ENCODE measurements around the gene SRSF9. TPM values are rescaled to one million over a fixed set of nuclear protein-coding genes. Genes with fewer than 3 reads are reported as not detected.

SRSF9 gene
- total and polyA plus RNA-seq, 2 of the 13 experiments (the other 11 are each of a cell fraction or from before 2014, with no cell fraction given) = 125 to 144 TPM

GRCh38 chr12:120495731-120496412, 26.3 kb upstream of the SRSF9 start, which contains the start of gene DYNLL1 (continued):
- TF ChIP-seq ARID5B (CRISPR knock-in tag; IDR thresholded peaks at IDR 0.05) (no peak), ZFP41 (CRISPR knock-in tag; IDR thresholded peaks at IDR 0.05; ENCODE audit: borderline replicate concordance) (no peak), ZNF768 (CRISPR knock-in tag; IDR thresholded peaks at IDR 0.05) (peak; percentile 35; the same call in 1 of the 2 replicates), MAX (IDR thresholded peaks at IDR 0.05) (peak; percentile 87), KAT7 (CRISPR knock-in tag; IDR thresholded peaks at IDR 0.05; ENCODE audit: borderline replicate concordance) (no peak), SOX6 (IDR thresholded peaks at IDR 0.05) (no peak), SOX6 (CRISPR knock-in tag; IDR thresholded peaks at IDR 0.05) (no peak), RAD21 (CRISPR knock-in tag; IDR thresholded peaks at IDR 0.05) (peak; percentile 6; the same call in 1 of the 2 replicates), KDM6A (CRISPR knock-in tag; IDR thresholded peaks at IDR 0.05; ENCODE audit: low read depth) (no peak), ZSCAN20 (CRISPR knock-in tag; IDR thresholded peaks at IDR 0.05; ENCODE audit: borderline replicate concordance) (no peak), ZNF484 (CRISPR knock-in tag; IDR thresholded peaks at IDR 0.05; ENCODE audit: borderline replicate concordance, low read depth) (no peak), KLF11 (CRISPR knock-in tag; IDR thresholded peaks at IDR 0.05) (peak; percentile 66; the same call in 1 of the 2 replicates), ZNF609 (CRISPR knock-in tag; IDR thresholded peaks at IDR 0.05; ENCODE audit: borderline replicate concordance) (no peak), SP140L (CRISPR knock-in tag; IDR thresholded peaks at IDR 0.05; ENCODE audit: borderline replicate concordance) (no peak), DNMT1 (CRISPR knock-in tag; IDR thresholded peaks at IDR 0.05) (no peak), SMARCC2 (IDR thresholded peaks at IDR 0.05) (no peak), ZC3H4 (CRISPR knock-in tag; IDR thresholded peaks at IDR 0.05; ENCODE audit: borderline replicate concordance) (no peak), ZBTB39 (CRISPR knock-in tag; IDR thresholded peaks at IDR 0.05) (no peak)

Data from HepG2 (cell line).